Activated CD4-positive, alpha-beta T cell treated with anti-CD3 and anti-CD28 coated beads, Interleukin-2, amount 50 U/mL, for 16 hours (primary cell): Measurements from ENCODE around the gene LIG1.

Source experiments
- DNase-seq: peaks from one replicate; pipeline ENCODE4 v3.0.0-alpha.2; 2020

The LIG1 gene

GRCh38 chr19:48181505-48181904 lies 11.4 kb upstream of the LIG1 start:
- DNase-seq = no peak

- DNase-seq = no peak
These were observed 6.1 kb upstream of the LIG1 start for GRCh38 chr19:48176226-48176625.

- DNase-seq = no peak
These were observed 5.4 kb upstream of the LIG1 start for GRCh38 chr19:48175578-48175977.

- DNase-seq = no peak
These were observed 4.4 kb upstream of the LIG1 start for GRCh38 chr19:48174445-48175030.

- no peak for DNase-seq
These were observed 1.6 kb upstream of the LIG1 start for GRCh38 chr19:48171710-48172109.

GRCh38 chr19:48170817-48171347 lies 738 bp upstream of the LIG1 start:
- DNase-seq = no peak

- peak; percentile 90 for DNase-seq
These were observed 586 bp downstream of the LIG1 start for GRCh38 chr19:48169578-48169938.

- no peak for DNase-seq
These were observed 1.5 kb downstream of the LIG1 start for GRCh38 chr19:48168689-48169088.

GRCh38 chr19:48158210-48158790 lies 11.8 kb downstream of the LIG1 start:
- DNase-seq = no peak

- DNase-seq = no peak
These were observed 16.1 kb downstream of the LIG1 start for GRCh38 chr19:48154003-48154402.

- DNase-seq = peak; percentile 63
These were observed 17.6 kb downstream of the LIG1 start for GRCh38 chr19:48152551-48152950.

- no peak for DNase-seq
These were observed 20.7 kb downstream of the LIG1 start for GRCh38 chr19:48149430-48149829.

- no peak for DNase-seq
These were observed 21.6 kb downstream of the LIG1 start for GRCh38 chr19:48148576-48148975.

GRCh38 chr19:48147597-48148175 lies 22.5 kb downstream of the LIG1 start:
- no peak for DNase-seq

GRCh38 chr19:48139053-48139452 lies 31.1 kb downstream of the LIG1 start:
- DNase-seq = no peak

- no peak for DNase-seq
These were observed 32.7 kb downstream of the LIG1 start for GRCh38 chr19:48137411-48137810.

GRCh38 chr19:48136547-48136946 lies 33.6 kb downstream of the LIG1 start:
- no peak for DNase-seq

GRCh38 chr19:48135411-48135810 lies 34.7 kb downstream of the LIG1 start:
- peak; percentile 28 for DNase-seq

GRCh38 chr19:48133094-48133493 lies 37.0 kb downstream of the LIG1 start:
- DNase-seq = no peak

- DNase-seq = no peak
These were observed 42.6 kb downstream of the LIG1 start for GRCh38 chr19:48127561-48127960.

GRCh38 chr19:48123907-48124651 lies 46.1 kb downstream of the LIG1 start:
- DNase-seq = peak; percentile 17

GRCh38 chr19:48122421-48122820 lies 47.7 kb downstream of the LIG1 start:
- DNase-seq = no peak

- DNase-seq = peak; percentile 14
These were observed 48.2 kb downstream of the LIG1 start for GRCh38 chr19:48121909-48122371.

- DNase-seq = no peak
These were observed 49.1 kb downstream of the LIG1 start for GRCh38 chr19:48121066-48121465.
